Endothelial cell of umbilical vein (primary cell): ENCODE results near the gene GTF2A2. TPM values are rescaled to one million over a fixed set of nuclear protein-coding genes. Genes with fewer than 3 reads are reported as not detected.

ENCODE experiments used
- BruUV-seq: library from RNA; stranded (reverse); fragments of 400-500 nt; replicated peaks from 2 replicates; lab custom pipeline; 2021; lab: Mats Ljungman, UMichigan
- CTCF ChIA-PET: fragments of 300-600, 350-600 bp; sonication (Branson Sonifier 250); formaldehyde crosslinking; loops from one replicate; lab custom pipeline; 2021; ENCODE audit warnings: antibody characterized with exemption, inconsistent platforms; lab: Charles Lee
- POLR2A ChIA-PET: fragments of 300-600, 350-600 bp; sonication (Branson Sonifier 250); formaldehyde crosslinking; loops from one replicate; lab custom pipeline; 2021; ENCODE audit warnings: antibody characterized with exemption, inconsistent platforms; lab: Charles Lee
- DNase-seq: peaks from one replicate; pipeline ENCODE4 v3.0.0-alpha.2; 2011; ENCODE audit warnings: low read depth, low spot score
- FAIRE-seq: peaks from 2 replicates; lab custom pipeline; 2011; peaks lifted over from hg19 to GRCh38; lab: Jason Lieb, UNC
- H2AFZ ChIP-seq: 2 replicates; pipeline ENCODE4 v1.6.0; 2012; ENCODE audit warnings: low read depth, low read length, control low read depth, inconsistent platforms
- H3K27ac ChIP-seq: 2 replicates; pipeline ENCODE4 v1.5.1; 2011; ENCODE audit warnings: low read depth, mild to moderate bottlenecking, control low read depth, low read length, moderate library complexity; ENCODE audit not compliant: insufficient read depth
- H3K27me3 ChIP-seq, 2 experiments: 2 replicates each; pipeline versions ENCODE4 v1.6.0 to v1.6.1; 2011; ENCODE audit warnings: low read length in 2 of 2, mixed read lengths in 1 of 2; ENCODE audit not compliant: control insufficient read depth in 2 of 2, insufficient read depth in 2 of 2
- H3K36me3 ChIP-seq, 2 experiments: 2 replicates in 1 of 2; 3 replicates in 1 of 2; pipeline ENCODE4 v1.5.1; 2011; ENCODE audit warnings: low read length in 2 of 2, mild to moderate bottlenecking in 1 of 2, moderate library complexity in 1 of 2; ENCODE audit not compliant: control insufficient read depth in 2 of 2, insufficient read depth in 2 of 2; ENCODE audit errors: extremely low read depth in 1 of 2
- H3K4me1 ChIP-seq: 3 replicates; pipeline ENCODE4 v1.5.1; 2011; ENCODE audit warnings: mild to moderate bottlenecking, low read length; ENCODE audit not compliant: control insufficient read depth, insufficient read depth; ENCODE audit errors: extremely low read depth
- H3K4me2 ChIP-seq: 2 replicates; pipeline ENCODE4 v1.6.1; 2011; ENCODE audit warnings: low read length, control low read depth, mixed read lengths; ENCODE audit not compliant: insufficient read depth
- H3K4me3 ChIP-seq, 3 experiments: fragments of 200-600 bp in 1 of 3; sonication (generic), shearing (Covaris generic) in 1 of 3; replicated peaks in 1 of 3; 2 replicates each; pipeline ENCODE4 v1.5.1; 2011 to 2016; ENCODE audit warnings: control low read depth in 3 of 3, low read length in 3 of 3, mild to moderate bottlenecking in 2 of 3, inconsistent platforms in 1 of 3, low read depth in 1 of 3, moderate library complexity in 1 of 3; ENCODE audit not compliant: insufficient read depth in 1 of 3
- H3K79me2 ChIP-seq: 2 replicates; pipeline ENCODE4 v1.6.0; 2012; ENCODE audit warnings: low read length, inconsistent platforms; ENCODE audit not compliant: control insufficient read depth, insufficient read depth
- H3K9ac ChIP-seq: replicated peaks from 2 replicates; pipeline ENCODE3; 2011; ENCODE audit warnings: low read length, control low read depth; ENCODE audit not compliant: insufficient read depth; ENCODE audit errors: extremely low read depth
- H3K9me1 ChIP-seq: replicated peaks from 3 replicates; pipeline ENCODE4 v1.6.0; 2011; ENCODE audit warnings: mild to moderate bottlenecking, low read length; ENCODE audit not compliant: control insufficient read depth, insufficient read depth; ENCODE audit errors: extremely low read depth
- H3K9me3 ChIP-seq: replicated peaks from 2 replicates; pipeline ENCODE4 v1.5.1; 2012; ENCODE audit warnings: low read length, inconsistent platforms; ENCODE audit not compliant: control insufficient read depth, insufficient read depth
- H4K20me1 ChIP-seq: replicated peaks from 2 replicates; pipeline ENCODE3; 2011; ENCODE audit warnings: mild to moderate bottlenecking, low read length; ENCODE audit not compliant: control insufficient read depth, insufficient read depth; ENCODE audit errors: extremely low read depth
- EZH2 ChIP-seq: IDR thresholded peaks from 2 replicates; pipeline ENCODE4 v1.6.1; 2012; ENCODE audit warnings: borderline replicate concordance, low read depth, mild to moderate bottlenecking, moderate library complexity, low read length, inconsistent platforms; ENCODE audit not compliant: severe bottlenecking
- FOS ChIP-seq: IDR thresholded peaks from 2 replicates; pipeline ENCODE4 v1.6.1; 2011; ENCODE audit warnings: mild to moderate bottlenecking, low read length, moderate library complexity, borderline replicate concordance; ENCODE audit not compliant: insufficient read depth
- GATA2 ChIP-seq: IDR thresholded peaks from 2 replicates; pipeline ENCODE4 v1.7.0; 2011; ENCODE audit warnings: low read depth, mild to moderate bottlenecking, moderate library complexity, mixed read lengths, low read length; ENCODE audit not compliant: insufficient read length, insufficient read depth
- JUN ChIP-seq: IDR thresholded peaks from 2 replicates; pipeline ENCODE4 v1.6.1; 2011; ENCODE audit warnings: borderline replicate concordance, low read depth; ENCODE audit not compliant: insufficient read length, insufficient read depth
- MAX ChIP-seq: IDR thresholded peaks from 2 replicates; pipeline ENCODE4 v1.6.1; 2011; ENCODE audit not compliant: insufficient read depth, insufficient read length
- MYC ChIP-seq: IDR thresholded peaks from one replicate; pipeline ENCODE4 v1.6.1; 2011; ENCODE audit warnings: mild to moderate bottlenecking, low read depth, low read length
- POLR2A ChIP-seq: IDR thresholded peaks from 2 replicates; pipeline ENCODE4 v1.6.1; 2012; ENCODE audit warnings: low read depth, mild to moderate bottlenecking, control low read depth, low read length
- POLR2AphosphoS5 ChIP-seq: IDR thresholded peaks from 2 replicates; pipeline ENCODE4 v1.6.1; 2012; ENCODE audit warnings: low read depth, mild to moderate bottlenecking, control low read depth, low read length, moderate library complexity; ENCODE audit not compliant: insufficient read depth
- dilution Hi-C: fragments of 300-500 bp; cut with MboI; formaldehyde crosslinking; loops from one replicate; pipeline ENCODE4 v1.15.0; 2019; ENCODE audit warnings: low sequenced_read_pairs; ENCODE audit not compliant: extremely low pct_ligation_motif_present
- intact Hi-C: fragments of 100-400 bp; cut with micrococcal nuclease; formaldehyde crosslinking; loops from one replicate; pipeline ENCODE4 v1.10.0; 2022
- polyA plus RNA-seq, 4 experiments: library from polyadenylated mRNA; depleted of rRNA in 3 of 4; stranded (reverse) in 3 of 4; unstranded in 1 of 4; fragments of >200 nt; gene quantifications; 2 replicates each; pipeline versions ENCODE4 v1.2.1 to v1.2.3, GENCODE V29; 2011 to 2012; ENCODE audit warnings: missing spikeins in 1 of 4
- total RNA-seq: library from RNA; stranded (reverse); gene quantifications from 2 replicates; pipeline ENCODE4 v1.2.3, GENCODE V29; 2021
- TF ChIP-seq, protein P1 (sequence below), 2 donors: IDR thresholded peaks; 1 replicate in 1 of 2; 2 replicates in 1 of 2; pipeline ENCODE4 v1.5.1; 2011; ENCODE audit warnings: low read length in 2 of 2, mild to moderate bottlenecking in 2 of 2, moderate library complexity in 2 of 2, control low read depth in 1 of 2, inconsistent platforms in 1 of 2, low read depth in 1 of 2; ENCODE audit not compliant: insufficient read depth in 1 of 2; ENCODE audit errors: extremely low read depth in 1 of 2

GTF2A2 gene
- total and polyA plus RNA-seq, 2 donors (not counting 3 experiments of a cell fraction or from before 2014, with no cell fraction given) = 67.9 to 128 TPM

DNA sequence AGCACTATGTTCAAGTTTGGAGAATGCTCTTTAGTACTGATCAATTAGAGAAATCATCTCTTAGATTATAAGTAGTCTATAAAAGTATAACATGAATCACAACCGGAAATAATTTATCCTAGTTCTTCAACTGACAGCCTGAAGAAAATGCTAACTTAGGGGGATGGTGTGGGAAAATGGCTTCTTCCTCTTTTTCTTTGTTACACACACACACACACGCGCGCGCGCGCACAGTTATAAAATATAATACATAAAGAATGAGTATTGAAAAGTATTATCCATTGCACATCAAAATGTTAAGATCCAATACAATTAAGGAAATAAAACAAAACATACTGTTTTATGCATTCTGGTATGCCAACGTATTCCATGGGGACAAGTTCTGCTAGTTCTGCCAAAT is 11.2 kb upstream of the GTF2A2 start:
- no peak overlapping the region for H3K4me3 ChIP-seq
- no peak overlapping the region for H2AFZ ChIP-seq
- H4K20me1 ChIP-seq = peaks cover 4% of the 10 kb centered on the region
- no peaks in the 10 kb centered on the region for H3K4me1 ChIP-seq
- peaks cover 12 to 43% of the 10 kb centered on the region in 2 experiments for H3K36me3 ChIP-seq
- no peaks in the 10 kb centered on the region for H3K9me1 ChIP-seq
- no peaks in the 10 kb centered on the region for H3K9me3 ChIP-seq
- intact Hi-C loops = no loop called here
- peaks cover 10% of the 10 kb centered on the region for H3K79me2 ChIP-seq
- dilution Hi-C loops = no loop called here
- TF ChIP-seq MYC (no peak), GATA2 (no peak), EZH2 (no peak), JUN (no peak), FOS (no peak), POLR2AphosphoS5 (no peak), POLR2A (no peak), MAX (no peak)
- TF ChIP-seq, protein P1, sequence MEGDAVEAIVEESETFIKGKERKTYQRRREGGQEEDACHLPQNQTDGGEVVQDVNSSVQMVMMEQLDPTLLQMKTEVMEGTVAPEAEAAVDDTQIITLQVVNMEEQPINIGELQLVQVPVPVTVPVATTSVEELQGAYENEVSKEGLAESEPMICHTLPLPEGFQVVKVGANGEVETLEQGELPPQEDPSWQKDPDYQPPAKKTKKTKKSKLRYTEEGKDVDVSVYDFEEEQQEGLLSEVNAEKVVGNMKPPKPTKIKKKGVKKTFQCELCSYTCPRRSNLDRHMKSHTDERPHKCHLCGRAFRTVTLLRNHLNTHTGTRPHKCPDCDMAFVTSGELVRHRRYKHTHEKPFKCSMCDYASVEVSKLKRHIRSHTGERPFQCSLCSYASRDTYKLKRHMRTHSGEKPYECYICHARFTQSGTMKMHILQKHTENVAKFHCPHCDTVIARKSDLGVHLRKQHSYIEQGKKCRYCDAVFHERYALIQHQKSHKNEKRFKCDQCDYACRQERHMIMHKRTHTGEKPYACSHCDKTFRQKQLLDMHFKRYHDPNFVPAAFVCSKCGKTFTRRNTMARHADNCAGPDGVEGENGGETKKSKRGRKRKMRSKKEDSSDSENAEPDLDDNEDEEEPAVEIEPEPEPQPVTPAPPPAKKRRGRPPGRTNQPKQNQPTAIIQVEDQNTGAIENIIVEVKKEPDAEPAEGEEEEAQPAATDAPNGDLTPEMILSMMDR (IDR thresholded peaks at IDR 0.05; ENCODE audit: extremely low read depth in 1 of 2, insufficient read depth in 1 of 2, low read depth in 1 of 2, low read length in 2 of 2) = no peak
- no peak overlapping the region for H3K9ac ChIP-seq
- no TSS peak for BruUV-seq
- no peak for FAIRE-seq
- H3K27ac ChIP-seq = no peak overlapping the region
- DNase-seq = no peak
- H3K4me2 ChIP-seq = no peak overlapping the region
- CTCF ChIA-PET = interaction anchor here (1.2 kb wide), 1 partner anchor 11 kb away, joined by 4 read pairs; the partner anchor contains the start of gene GTF2A2
- POLR2A ChIA-PET = no interaction called here
- H3K27me3 ChIP-seq = no peaks in the 10 kb centered on the region
